ENCODE measurements around the gene RECQL5.

GRCh38 chr17:75596320-75597087, 70.5 kb downstream of the RECQL5 start:
- TF ChIP-seq, protein P1, sequence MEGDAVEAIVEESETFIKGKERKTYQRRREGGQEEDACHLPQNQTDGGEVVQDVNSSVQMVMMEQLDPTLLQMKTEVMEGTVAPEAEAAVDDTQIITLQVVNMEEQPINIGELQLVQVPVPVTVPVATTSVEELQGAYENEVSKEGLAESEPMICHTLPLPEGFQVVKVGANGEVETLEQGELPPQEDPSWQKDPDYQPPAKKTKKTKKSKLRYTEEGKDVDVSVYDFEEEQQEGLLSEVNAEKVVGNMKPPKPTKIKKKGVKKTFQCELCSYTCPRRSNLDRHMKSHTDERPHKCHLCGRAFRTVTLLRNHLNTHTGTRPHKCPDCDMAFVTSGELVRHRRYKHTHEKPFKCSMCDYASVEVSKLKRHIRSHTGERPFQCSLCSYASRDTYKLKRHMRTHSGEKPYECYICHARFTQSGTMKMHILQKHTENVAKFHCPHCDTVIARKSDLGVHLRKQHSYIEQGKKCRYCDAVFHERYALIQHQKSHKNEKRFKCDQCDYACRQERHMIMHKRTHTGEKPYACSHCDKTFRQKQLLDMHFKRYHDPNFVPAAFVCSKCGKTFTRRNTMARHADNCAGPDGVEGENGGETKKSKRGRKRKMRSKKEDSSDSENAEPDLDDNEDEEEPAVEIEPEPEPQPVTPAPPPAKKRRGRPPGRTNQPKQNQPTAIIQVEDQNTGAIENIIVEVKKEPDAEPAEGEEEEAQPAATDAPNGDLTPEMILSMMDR (conservative IDR thresholded peaks at IDR 0.05 in 1 of 2, IDR thresholded peaks at IDR 0.05 in 1 of 2; ENCODE audit: extremely low read depth in 1 of 2, insufficient read depth in 1 of 2, low read depth in 1 of 2, low read length in 2 of 2) = no peak
- TF ChIP-seq EZH2 (IDR thresholded peaks at IDR 0.05; ENCODE audit: borderline replicate concordance, low read length) = no peak
